Pons (tissue), 1 donor: ENCODE results near the gene STAT6.
"Not testable (repeated sequence)": the region's sequence is repeated elsewhere in the genome, so short reads cannot be mapped to it uniquely, and the experiment has no call there.

Experiments
- DNase-seq: peaks from one replicate; pipeline ENCODE4 v3.0.0-alpha.2; 2016; ENCODE audit warnings: low spot score

The STAT6 gene

GRCh38 chr12:57126061-57126460, 14.9 kb upstream of the STAT6 start:
- no peak for DNase-seq

- peak; percentile 85 for DNase-seq
Measured at GRCh38 chr12:57124261-57124877, 13.2 kb upstream of the STAT6 start.

GRCh38 chr12:57123813-57124212, 12.7 kb upstream of the STAT6 start:
- no peak for DNase-seq

- not testable (repeated sequence) for DNase-seq
Measured at GRCh38 chr12:57120718-57121117, 9.6 kb upstream of the STAT6 start.

GRCh38 chr12:57119294-57120085, 8.3 kb upstream of the STAT6 start:
- DNase-seq: no peak

GRCh38 chr12:57118711-57119271, 7.6 kb upstream of the STAT6 start:
- no peak for DNase-seq

- DNase-seq: no peak
Measured at GRCh38 chr12:57116580-57117281, 5.6 kb upstream of the STAT6 start.

GRCh38 chr12:57112492-57113294, 1.5 kb upstream of the STAT6 start:
- no peak for DNase-seq

GRCh38 chr12:57110104-57111030, 795 bp downstream of the STAT6 start:
- DNase-seq: no peak

- no peak for DNase-seq
Measured at GRCh38 chr12:57109207-57110103, 1.7 kb downstream of the STAT6 start.

GRCh38 chr12:57107456-57108155, 3.6 kb downstream of the STAT6 start:
- DNase-seq: no peak

GRCh38 chr12:57106021-57106708, 5.0 kb downstream of the STAT6 start:
- DNase-seq: no peak

- DNase-seq: no peak
Measured at GRCh38 chr12:57105011-57105753, 6.0 kb downstream of the STAT6 start.

- no peak for DNase-seq
Measured at GRCh38 chr12:57104292-57104910, 6.8 kb downstream of the STAT6 start.

GRCh38 chr12:57103856-57104255, 7.3 kb downstream of the STAT6 start:
- DNase-seq: no peak

GRCh38 chr12:57101892-57102695, 9.1 kb downstream of the STAT6 start:
- no peak for DNase-seq
